SK-N-MC (cell line): ENCODE measurements around the gene ASTE1.

Experiments used
- EZH2 ChIP-seq: fragments of 200-600 bp; sonication (generic); IDR thresholded peaks from one replicate; pipeline ENCODE4 v1.6.1; 2017; ENCODE audit warnings: antibody characterized with exemption
- POLR2AphosphoS5 ChIP-seq: IDR thresholded peaks from 2 replicates; pipeline ENCODE4 v1.6.1; 2012; ENCODE audit warnings: mild to moderate bottlenecking, low read depth, low read length, borderline replicate concordance

- TF ChIP-seq EZH2 (no peak), POLR2AphosphoS5 (no peak)
Observed at GRCh38 chr3:131009698-131010097, 16.9 kb downstream of the ASTE1 start.
